HepG2 (cell line): ENCODE data around the gene ZNF223. TPM values are rescaled to one million over a fixed set of nuclear protein-coding genes. Genes with fewer than 3 reads are reported as not detected.

Experiments
- AHR ChIP-seq: IDR thresholded peaks from 2 replicates; pipeline ENCODE4 v1.6.1; 2018; ENCODE audit warnings: missing genetic modification reagents, missing compliant biosample characterization
- ATRX ChIP-seq: sonication (generic); formaldehyde crosslinking; IDR thresholded peaks from 2 replicates; pipeline ENCODE4 v1.4.0; 2020; ENCODE audit warnings: missing genetic modification reagents, borderline replicate concordance
- CREB1 ChIP-seq, 2 experiments: fragments of 450-650 bp in 1 of 2; IDR thresholded peaks; 2 replicates each; pipeline ENCODE4 v1.6.1; 2016 to 2017; ENCODE audit warnings: control low read depth in 1 of 2, mild to moderate bottlenecking in 1 of 2, missing compliant biosample characterization in 1 of 2, missing genetic modification characterization in 1 of 2
- DPF2 ChIP-seq: sonication (generic); formaldehyde crosslinking; IDR thresholded peaks from 2 replicates; pipeline ENCODE4 v1.4.0; 2020; ENCODE audit warnings: mild to moderate bottlenecking, low read depth, missing genetic modification reagents, borderline replicate concordance
- FOXA1 ChIP-seq, 2 experiments: fragments of 450-650 bp in 1 of 2; sonication (generic) in 1 of 2; formaldehyde crosslinking in 1 of 2; IDR thresholded peaks; 2 replicates each; pipeline versions ENCODE4 v1.4.0 to v1.6.1; 2016 to 2020; ENCODE audit warnings: missing genetic modification reagents in 1 of 2
- IRF1 ChIP-seq: sonication (generic); formaldehyde crosslinking; IDR thresholded peaks from 2 replicates; pipeline ENCODE4 v1.4.0; 2020; ENCODE audit warnings: low read depth, mild to moderate bottlenecking, missing genetic modification reagents
- MAFK ChIP-seq, 2 experiments: IDR thresholded peaks in 1 of 2; conservative IDR thresholded peaks in 1 of 2; 2 replicates each; pipeline ENCODE4 v1.6.1; 2011; ENCODE audit warnings: improper control_type of control experiment in 2 of 2, low read length in 2 of 2
- MED1 ChIP-seq: sonication (generic); formaldehyde crosslinking; IDR thresholded peaks from 2 replicates; pipeline ENCODE4 v1.4.0; 2020; ENCODE audit warnings: missing genetic modification reagents
- MZF1 ChIP-seq: sonication (generic); formaldehyde crosslinking; IDR thresholded peaks from 2 replicates; pipeline ENCODE4 v1.8.1; 2023; ENCODE audit warnings: mild to moderate bottlenecking, missing genetic modification reagents, borderline replicate concordance
- PCBP2 ChIP-seq: fragments of 200-400 bp; formaldehyde crosslinking; optimal IDR thresholded peaks from 2 replicates; pipeline ENCODE3; 2018; ENCODE audit warnings: low read length, low read depth; ENCODE audit not compliant: poor library complexity, severe bottlenecking
- POLR2AphosphoS5 ChIP-seq: IDR thresholded peaks from 2 replicates; pipeline ENCODE4 v1.6.1; 2012; ENCODE audit warnings: low read depth, low read length
- PRDM15 ChIP-seq: sonication (generic); formaldehyde crosslinking; IDR thresholded peaks from 2 replicates; pipeline ENCODE4 v1.4.0; 2020; ENCODE audit warnings: missing genetic modification reagents
- PTBP1 ChIP-seq: fragments of 200-400 bp; formaldehyde crosslinking; IDR thresholded peaks from 2 replicates; pipeline ENCODE4 v1.6.1; 2018; ENCODE audit warnings: low read length, low read depth; ENCODE audit not compliant: poor library complexity, severe bottlenecking
- SP1 ChIP-seq, 2 experiments: fragments of 450-650 bp in 1 of 2; sonication (generic) in 1 of 2; formaldehyde crosslinking in 1 of 2; IDR thresholded peaks; 2 replicates each; pipeline versions ENCODE4 v1.4.0 to v1.6.1; 2016 to 2020; ENCODE audit warnings: missing genetic modification reagents in 1 of 2
- TRAFD1 ChIP-seq: sonication (generic); formaldehyde crosslinking; IDR thresholded peaks from 2 replicates; pipeline ENCODE4 v1.5.1; 2020; ENCODE audit warnings: missing genetic modification reagents, mild to moderate bottlenecking, borderline replicate concordance
- ZBTB20 ChIP-seq: sonication (generic); formaldehyde crosslinking; IDR thresholded peaks from 2 replicates; pipeline ENCODE4 v1.8.1; 2023; ENCODE audit warnings: missing genetic modification reagents, low read depth, mild to moderate bottlenecking, borderline replicate concordance
- ZBTB42 ChIP-seq: sonication (generic); formaldehyde crosslinking; IDR thresholded peaks from 2 replicates; pipeline ENCODE4 v1.5.0; 2020; ENCODE audit warnings: mild to moderate bottlenecking, missing genetic modification reagents
- ZMYM2 ChIP-seq: sonication (generic); formaldehyde crosslinking; IDR thresholded peaks from 2 replicates; pipeline ENCODE4 v1.8.0; 2022; ENCODE audit warnings: mild to moderate bottlenecking, missing genetic modification reagents
- ZNF570 ChIP-seq: sonication (generic); formaldehyde crosslinking; IDR thresholded peaks from 2 replicates; pipeline ENCODE4 v1.4.0; 2020; ENCODE audit warnings: mild to moderate bottlenecking, missing genetic modification reagents, borderline replicate concordance
- ZNF770 ChIP-seq: sonication (generic); formaldehyde crosslinking; IDR thresholded peaks from 2 replicates; pipeline ENCODE4 v1.5.0; 2020; ENCODE audit warnings: mild to moderate bottlenecking, missing genetic modification reagents
- polyA plus RNA-seq, 8 experiments: library from polyadenylated mRNA; depleted of rRNA in 3 of 8; stranded (reverse) in 7 of 8; unstranded in 1 of 8; fragments of >200 nt; fragmentation: Illumina TruSeq in 4 of 8; extraction: Trizol in 4 of 8; gene quantifications; 2 replicates each; pipeline versions ENCODE4 v1.2.1 to v1.2.3, GENCODE V29; 2011 to 2016; ENCODE audit warnings: low read depth in 4 of 8, missing spikeins in 1 of 8, mixed read lengths in 1 of 8; ENCODE audit not compliant: insufficient read depth in 1 of 8
- total RNA-seq, 5 experiments: library from RNA; depleted of rRNA; stranded (reverse); fragments of >200 nt; fragmentation: Illumina TruSeq; extraction: Trizol; gene quantifications; 2 replicates each; pipeline ENCODE4 v1.2.3, GENCODE V29; 2016; ENCODE audit warnings: low read depth in 1 of 5

Gene ZNF223
- total and polyA plus RNA-seq, 2 of the 13 experiments (the other 11 are each of a cell fraction or from before 2014, with no cell fraction given): 2.0 to 4.8 TPM

- TF ChIP-seq FOXA1 (IDR thresholded peaks at IDR 0.05): no peak
- no peak for TF ChIP-seq FOXA1 (CRISPR knock-in tag; IDR thresholded peaks at IDR 0.05)
- no peak for TF ChIP-seq PTBP1
- peak; percentile 64; the same call in 1 of the 2 replicates for TF ChIP-seq CREB1 (IDR thresholded peaks at IDR 0.05)
- TF ChIP-seq CREB1 (CRISPR knock-in tag; IDR thresholded peaks at IDR 0.05): peak; percentile 94
- TF ChIP-seq SP1 (IDR thresholded peaks at IDR 0.05): no peak
- TF ChIP-seq SP1 (CRISPR knock-in tag; IDR thresholded peaks at IDR 0.05): no peak
- no peak for TF ChIP-seq PRDM15 (CRISPR knock-in tag)
- no peak for TF ChIP-seq TRAFD1 (CRISPR knock-in tag)
- TF ChIP-seq ZNF570 (CRISPR knock-in tag): no peak
- TF ChIP-seq ZMYM2 (CRISPR knock-in tag): no peak
- no peak for TF ChIP-seq ZBTB20
- TF ChIP-seq IRF1 (CRISPR knock-in tag): no peak
- TF ChIP-seq ZNF770 (CRISPR knock-in tag): 0 out of 2 replicates have a peak, but pooled peaks have one; percentile 33
- no peak for TF ChIP-seq MZF1
- TF ChIP-seq ATRX: no peak
- no peak for TF ChIP-seq DPF2 (CRISPR knock-in tag)
- TF ChIP-seq ZBTB42 (CRISPR knock-in tag): no peak
- peak; percentile 36; the same call in 1 of the 2 replicates for TF ChIP-seq MED1 (CRISPR knock-in tag)
- TF ChIP-seq MAFK (conservative IDR thresholded peaks at IDR 0.05 in 1 of 2, IDR thresholded peaks at IDR 0.05 in 1 of 2; ENCODE audit: low read length in 2 of 2): no peak
- TF ChIP-seq AHR: peak; percentile 63; the same call in 1 of the 2 replicates
- no peak for TF ChIP-seq PCBP2
- TF ChIP-seq POLR2AphosphoS5: peak; percentile 61
These were observed 20.1 kb downstream of the ZNF223 start, which contains the start of gene ZNF284 (continued) for GRCh38 chr19:44071824-44072542.
